HEK293 (cell line): Measurements from ENCODE around the gene MAVS.

Experiments
- BCL11B ChIP-seq: fragments of 450-650 bp; formaldehyde crosslinking; IDR thresholded peaks from 2 replicates; pipeline ENCODE4 v1.5.1; 2016; ENCODE audit warnings: low read depth, missing biosample characterization, missing genetic modification characterization
- GLIS1 ChIP-seq: fragments of 450-650 bp; formaldehyde crosslinking; IDR thresholded peaks from 2 replicates; pipeline ENCODE4 v1.5.1; 2016; ENCODE audit warnings: missing biosample characterization, missing genetic modification characterization
- GLIS2 ChIP-seq: fragments of 450-650 bp; formaldehyde crosslinking; IDR thresholded peaks from 2 replicates; pipeline ENCODE4 v1.5.1; 2016; ENCODE audit warnings: missing biosample characterization, missing genetic modification characterization
- INSM2 ChIP-seq: fragments of 450-650 bp; formaldehyde crosslinking; IDR thresholded peaks from 2 replicates; pipeline ENCODE4 v1.5.1; 2016; ENCODE audit warnings: missing biosample characterization, missing genetic modification characterization
- PRDM4 ChIP-seq: fragments of 450-650 bp; formaldehyde crosslinking; IDR thresholded peaks from 2 replicates; pipeline ENCODE4 v1.5.1; 2017; ENCODE audit warnings: missing biosample characterization, missing genetic modification characterization
- RBAK ChIP-seq: fragments of 450-650 bp; formaldehyde crosslinking; IDR thresholded peaks from 2 replicates; pipeline ENCODE4 v1.5.1; 2016; ENCODE audit warnings: missing biosample characterization, missing genetic modification characterization
- REST ChIP-seq: fragments of 450-650 bp; formaldehyde crosslinking; IDR thresholded peaks from 2 replicates; pipeline ENCODE4 v1.5.1; 2016; ENCODE audit warnings: missing biosample characterization, missing genetic modification characterization
- SP3 ChIP-seq: fragments of 450-650 bp; formaldehyde crosslinking; IDR thresholded peaks from 2 replicates; pipeline ENCODE4 v1.5.1; 2016; ENCODE audit warnings: missing biosample characterization, missing genetic modification characterization
- ZBTB17 ChIP-seq: fragments of 450-650 bp; formaldehyde crosslinking; IDR thresholded peaks from 2 replicates; pipeline ENCODE4 v1.5.1; 2016; ENCODE audit warnings: missing biosample characterization, missing genetic modification characterization
- ZBTB48 ChIP-seq: fragments of 450-650 bp; formaldehyde crosslinking; IDR thresholded peaks from 2 replicates; pipeline ENCODE4 v1.5.1; 2016; ENCODE audit warnings: missing biosample characterization, missing genetic modification characterization
- ZFP69B ChIP-seq: fragments of 450-650 bp; formaldehyde crosslinking; IDR thresholded peaks from 2 replicates; pipeline ENCODE4 v1.5.1; 2016; ENCODE audit warnings: missing biosample characterization, missing genetic modification characterization
- ZIC2 ChIP-seq: fragments of 450-650 bp; formaldehyde crosslinking; IDR thresholded peaks from 2 replicates; pipeline ENCODE4 v1.5.1; 2016; ENCODE audit warnings: missing biosample characterization, missing genetic modification characterization
- ZNF121 ChIP-seq: fragments of 450-650 bp; formaldehyde crosslinking; IDR thresholded peaks from 2 replicates; pipeline ENCODE4 v1.5.1; 2016; ENCODE audit warnings: missing biosample characterization, missing genetic modification characterization
- ZNF175 ChIP-seq: fragments of 450-650 bp; formaldehyde crosslinking; IDR thresholded peaks from 2 replicates; pipeline ENCODE4 v1.5.1; 2016; ENCODE audit warnings: missing biosample characterization, missing genetic modification characterization
- ZNF239 ChIP-seq: fragments of 450-650 bp; formaldehyde crosslinking; IDR thresholded peaks from 2 replicates; pipeline ENCODE4 v1.5.1; 2016; ENCODE audit warnings: missing biosample characterization, missing genetic modification characterization
- ZNF26 ChIP-seq: fragments of 450-650 bp; formaldehyde crosslinking; IDR thresholded peaks from 2 replicates; pipeline ENCODE4 v1.5.1; 2016; ENCODE audit warnings: missing biosample characterization, missing genetic modification characterization
- ZNF37A ChIP-seq: fragments of 450-650 bp; IDR thresholded peaks from 2 replicates; pipeline ENCODE4 v1.5.1; 2018; ENCODE audit warnings: missing biosample characterization, missing genetic modification characterization
- ZNF391 ChIP-seq: fragments of 450-650 bp; formaldehyde crosslinking; IDR thresholded peaks from 2 replicates; pipeline ENCODE4 v1.5.1; 2016; ENCODE audit warnings: low read depth, missing biosample characterization, missing genetic modification characterization, borderline replicate concordance
- ZNF398 ChIP-seq: fragments of 450-650 bp; formaldehyde crosslinking; IDR thresholded peaks from 2 replicates; pipeline ENCODE4 v1.5.1; 2017; ENCODE audit warnings: missing biosample characterization, missing genetic modification characterization
- ZNF473 ChIP-seq: fragments of 450-650 bp; formaldehyde crosslinking; IDR thresholded peaks from 2 replicates; pipeline ENCODE4 v1.5.1; 2017; ENCODE audit warnings: missing biosample characterization, missing genetic modification characterization
- ZNF501 ChIP-seq: fragments of 450-650 bp; formaldehyde crosslinking; IDR thresholded peaks from 2 replicates; pipeline ENCODE4 v1.5.1; 2016; ENCODE audit warnings: missing biosample characterization, missing genetic modification characterization
- ZNF529 ChIP-seq: fragments of 450-650 bp; formaldehyde crosslinking; IDR thresholded peaks from 2 replicates; pipeline ENCODE4 v1.5.1; 2017; ENCODE audit warnings: missing genetic modification characterization, missing biosample characterization; ENCODE audit not compliant: insufficient replicate concordance
- ZNF544 ChIP-seq: fragments of 450-650 bp; formaldehyde crosslinking; IDR thresholded peaks from 2 replicates; pipeline ENCODE4 v1.5.0; 2017; ENCODE audit warnings: missing biosample characterization, missing genetic modification characterization
- ZNF561 ChIP-seq: fragments of 450-650 bp; IDR thresholded peaks from 2 replicates; pipeline ENCODE4 v1.5.1; 2018; ENCODE audit warnings: missing biosample characterization, missing genetic modification characterization, borderline replicate concordance
- ZNF639 ChIP-seq: fragments of 450-650 bp; formaldehyde crosslinking; IDR thresholded peaks from 2 replicates; pipeline ENCODE4 v1.5.1; 2016; ENCODE audit warnings: missing biosample characterization, missing genetic modification characterization
- ZNF664 ChIP-seq: fragments of 450-650 bp; formaldehyde crosslinking; IDR thresholded peaks from 2 replicates; pipeline ENCODE4 v1.5.1; 2016; ENCODE audit warnings: missing biosample characterization, missing genetic modification characterization
- ZNF76 ChIP-seq: fragments of 450-650 bp; formaldehyde crosslinking; IDR thresholded peaks from 2 replicates; pipeline ENCODE4; 2016; ENCODE audit warnings: low read depth, missing biosample characterization, missing genetic modification characterization, borderline replicate concordance

The MAVS gene

GRCh38 chr20:3846740-3847428 is at the start of gene MAVS (continued):
- TF ChIP-seq ZNF664 (tag by site-specific recombination) (no peak), ZNF561 (tag by site-specific recombination) (peak; percentile 75; the same call in 1 of the 2 replicates), ZNF501 (peak; percentile 80), REST (tag by site-specific recombination) (0 out of 2 replicates have a peak, but pooled peaks have one; percentile 16), ZNF121 (tag by site-specific recombination) (peak; percentile 54; the same call in 1 of the 2 replicates), INSM2 (tag by site-specific recombination) (peak; percentile 46), ZNF175 (tag by site-specific recombination) (no peak), ZNF398 (tag by site-specific recombination) (0 out of 2 replicates have a peak, but pooled peaks have one; percentile 10), BCL11B (tag by site-specific recombination) (peak; percentile 37; the same call in 1 of the 2 replicates), RBAK (tag by site-specific recombination) (no peak), ZNF76 (tag by site-specific recombination) (peak; percentile 33; the same call in 1 of the 2 replicates), ZNF544 (tag by site-specific recombination) (no peak), ZNF639 (tag by site-specific recombination) (peak; percentile 73), ZBTB48 (tag by site-specific recombination) (peak; percentile 71), ZNF26 (tag by site-specific recombination) (no peak), SP3 (tag by site-specific recombination) (peak; percentile 76), ZBTB17 (tag by site-specific recombination) (peak; percentile 28; the same call in 1 of the 2 replicates), ZNF529 (no peak), GLIS1 (peak; percentile 54; the same call in 1 of the 2 replicates), ZIC2 (peak; percentile 81), PRDM4 (peak; percentile 17; the same call in 1 of the 2 replicates), ZNF239 (tag by site-specific recombination) (peak; percentile 43; the same call in 1 of the 2 replicates), GLIS2 (tag by site-specific recombination) (peak; percentile 86), ZNF37A (tag by site-specific recombination) (no peak), ZNF391 (tag by site-specific recombination) (peak; percentile 64; the same call in 1 of the 2 replicates), ZFP69B (peak; percentile 39; the same call in 1 of the 2 replicates), ZNF473 (tag by site-specific recombination) (no peak)
